GM18868 (cell line): Measurements from ENCODE around the gene PLA2G7.
"Not testable (repeated sequence)": the region's sequence is repeated elsewhere in the genome, so short reads cannot be mapped to it uniquely, and the experiment has no call there.

ENCODE experiments used
- ATAC-seq: cut with Tn5 transposase; IDR thresholded peaks from one replicate; pipeline ENCODE4 v1.9.1; 2021; ENCODE audit warnings: mild to moderate bottlenecking, moderate library complexity; ENCODE audit not compliant: unreplicated experiment

PLA2G7 gene

GRCh38 chr6:46749731-46750130, 14.6 kb upstream of the PLA2G7 start:
- no peak for ATAC-seq

- no peak for ATAC-seq
Measured at GRCh38 chr6:46748940-46749503, 13.8 kb upstream of the PLA2G7 start.

- no peak for ATAC-seq
Measured at GRCh38 chr6:46746696-46747095, 11.5 kb upstream of the PLA2G7 start, which contains the start of gene ANKRD66. Gene ANKRD66 (plus strand): TSS chr6:46746933. CDS start chr6:46751949, 5,016 bp downstream.

GRCh38 chr6:46745973-46746372, 10.8 kb upstream of the PLA2G7 start:
- ATAC-seq, result no peak

- not testable (repeated sequence) for ATAC-seq
Measured at GRCh38 chr6:46744159-46744725, 9.1 kb upstream of the PLA2G7 start.

GRCh38 chr6:46743425-46744158, 8.4 kb upstream of the PLA2G7 start:
- no peak for ATAC-seq

- ATAC-seq, result no peak
Measured at GRCh38 chr6:46741910-46742309, 6.7 kb upstream of the PLA2G7 start.

GRCh38 chr6:46741482-46741881, 6.3 kb upstream of the PLA2G7 start:
- ATAC-seq, result no peak

- no peak for ATAC-seq
Measured at GRCh38 chr6:46736906-46737305, 1.7 kb upstream of the PLA2G7 start.

GRCh38 chr6:46735720-46736031, 501 bp upstream of the PLA2G7 start:
- no peak for ATAC-seq

- no peak for ATAC-seq
Measured at GRCh38 chr6:46733341-46733801, 1.8 kb downstream of the PLA2G7 start.

GRCh38 chr6:46730921-46731461, 4.2 kb downstream of the PLA2G7 start:
- no peak for ATAC-seq

- no peak for ATAC-seq
Measured at GRCh38 chr6:46729787-46730326, 5.3 kb downstream of the PLA2G7 start.

GRCh38 chr6:46720401-46720800, 14.8 kb downstream of the PLA2G7 start:
- no peak for ATAC-seq

- no peak for ATAC-seq
Measured at GRCh38 chr6:46719099-46719498, 16.1 kb downstream of the PLA2G7 start.

- ATAC-seq, result no peak
Measured at GRCh38 chr6:46715141-46715540, 20.0 kb downstream of the PLA2G7 start.

- ATAC-seq, result no peak
Measured at GRCh38 chr6:46711491-46711890, 23.7 kb downstream of the PLA2G7 start.

- no peak for ATAC-seq
Measured at GRCh38 chr6:46706464-46706863, 28.7 kb downstream of the PLA2G7 start.

- no peak for ATAC-seq
Measured at GRCh38 chr6:46704562-46704961, 30.6 kb downstream of the PLA2G7 start.

- no peak for ATAC-seq
Measured at GRCh38 chr6:46699970-46700369, 35.2 kb downstream of the PLA2G7 start.

GRCh38 chr6:46690911-46691451, 44.2 kb downstream of the PLA2G7 start:
- no peak for ATAC-seq
